ENCODE data around the gene NR5A2.
"Not testable (repeated sequence)": the region's sequence is repeated elsewhere in the genome, so short reads cannot be mapped to it uniquely, and the experiment has no call there.

NR5A2 gene

DNA sequence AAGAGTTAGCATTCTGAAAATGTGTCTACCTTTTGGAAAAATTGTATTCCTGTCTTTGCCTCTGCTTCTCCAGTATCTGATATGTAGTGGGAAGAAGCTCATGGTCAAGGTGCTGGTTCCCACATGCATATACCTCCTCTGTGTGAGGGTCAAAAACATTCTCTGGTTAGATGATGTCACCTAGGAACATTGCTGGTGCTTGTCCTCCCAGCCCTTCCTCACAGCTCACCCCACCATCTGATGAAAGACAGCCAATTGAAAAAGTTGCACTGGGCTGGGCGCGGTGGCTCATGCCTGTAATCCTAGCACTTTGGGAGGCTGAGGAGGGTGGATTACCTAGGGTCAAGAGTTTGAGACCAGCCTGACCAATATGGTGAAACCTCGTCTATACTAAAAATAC, 154.4 kb downstream of the NR5A2 start:
- no peak for TF ChIP-seq ZFX (IDR thresholded peaks at IDR 0.05; ENCODE audit: borderline replicate concordance)
- TF ChIP-seq, protein P1, sequence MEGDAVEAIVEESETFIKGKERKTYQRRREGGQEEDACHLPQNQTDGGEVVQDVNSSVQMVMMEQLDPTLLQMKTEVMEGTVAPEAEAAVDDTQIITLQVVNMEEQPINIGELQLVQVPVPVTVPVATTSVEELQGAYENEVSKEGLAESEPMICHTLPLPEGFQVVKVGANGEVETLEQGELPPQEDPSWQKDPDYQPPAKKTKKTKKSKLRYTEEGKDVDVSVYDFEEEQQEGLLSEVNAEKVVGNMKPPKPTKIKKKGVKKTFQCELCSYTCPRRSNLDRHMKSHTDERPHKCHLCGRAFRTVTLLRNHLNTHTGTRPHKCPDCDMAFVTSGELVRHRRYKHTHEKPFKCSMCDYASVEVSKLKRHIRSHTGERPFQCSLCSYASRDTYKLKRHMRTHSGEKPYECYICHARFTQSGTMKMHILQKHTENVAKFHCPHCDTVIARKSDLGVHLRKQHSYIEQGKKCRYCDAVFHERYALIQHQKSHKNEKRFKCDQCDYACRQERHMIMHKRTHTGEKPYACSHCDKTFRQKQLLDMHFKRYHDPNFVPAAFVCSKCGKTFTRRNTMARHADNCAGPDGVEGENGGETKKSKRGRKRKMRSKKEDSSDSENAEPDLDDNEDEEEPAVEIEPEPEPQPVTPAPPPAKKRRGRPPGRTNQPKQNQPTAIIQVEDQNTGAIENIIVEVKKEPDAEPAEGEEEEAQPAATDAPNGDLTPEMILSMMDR (IDR thresholded peaks at IDR 0.05): no peak
- no peak overlapping the region for H3K27ac ChIP-seq

DNA sequence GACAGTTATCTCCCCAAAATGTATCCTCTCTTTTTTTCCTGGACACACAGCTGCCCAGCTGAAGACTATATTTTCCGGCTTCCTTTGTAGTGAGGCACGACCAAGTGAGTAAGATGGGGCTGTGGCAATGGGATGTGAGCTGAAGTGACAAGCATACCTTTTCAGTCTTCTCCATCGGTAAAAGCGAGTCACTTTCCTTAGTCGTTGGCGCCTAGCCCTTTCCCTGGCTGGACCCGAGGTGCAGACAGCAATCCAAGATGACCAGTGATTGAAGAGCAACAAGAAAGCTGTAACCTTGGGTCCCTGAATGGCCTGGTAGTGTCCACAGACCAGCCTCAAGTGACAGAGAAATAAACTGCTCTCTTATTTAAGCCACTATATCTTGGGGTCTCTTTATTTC, 155.2 kb downstream of the NR5A2 start:
- H3K27ac ChIP-seq: no peak overlapping the region
- TF ChIP-seq, protein P1 (IDR thresholded peaks at IDR 0.05): no peak
- TF ChIP-seq ZFX (IDR thresholded peaks at IDR 0.05; ENCODE audit: borderline replicate concordance): no peak

DNA sequence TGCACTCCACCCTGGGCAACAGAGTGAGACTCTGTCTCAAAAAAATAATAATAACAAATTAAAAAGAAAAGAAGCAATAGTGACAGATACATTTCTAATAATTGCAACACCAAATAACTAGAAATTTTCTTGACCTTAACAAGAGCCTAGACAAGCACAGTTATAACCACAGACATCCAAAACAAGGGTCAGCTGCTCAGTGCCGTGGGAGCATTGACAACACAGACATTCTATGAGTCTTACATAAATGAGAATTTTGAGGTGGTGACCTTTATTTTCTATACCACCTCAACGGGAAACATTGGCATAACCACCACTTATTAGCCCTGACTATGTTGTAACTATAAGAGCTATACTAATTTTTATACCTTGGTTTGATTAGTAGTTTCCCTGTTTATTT, 156.1 kb downstream of the NR5A2 start:
- H3K27ac ChIP-seq: no peak overlapping the region
- no peak for TF ChIP-seq ZFX (IDR thresholded peaks at IDR 0.05; ENCODE audit: borderline replicate concordance)
- TF ChIP-seq, protein P1 (IDR thresholded peaks at IDR 0.05): no peak

DNA sequence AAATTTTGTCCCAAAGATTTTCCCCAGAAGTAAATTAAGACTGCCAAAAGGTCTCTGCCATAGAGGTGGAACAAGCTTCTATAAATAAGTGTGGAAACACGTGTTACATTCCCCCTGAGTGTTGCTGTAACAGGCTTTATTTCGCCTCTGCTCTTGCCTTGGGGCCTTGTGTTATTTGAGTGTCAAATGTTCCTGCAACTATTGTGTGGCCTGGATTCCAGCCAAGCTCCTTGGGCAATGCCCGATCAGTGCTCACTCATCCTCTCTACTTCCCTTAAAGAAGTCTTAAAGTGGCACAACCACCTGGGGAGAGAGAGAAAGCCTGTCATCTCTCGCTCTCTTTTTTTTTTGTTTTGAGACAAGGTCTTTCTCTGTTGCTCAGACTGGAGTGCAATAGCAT, 156.7 kb downstream of the NR5A2 start:
- TF ChIP-seq ZFX (IDR thresholded peaks at IDR 0.05; ENCODE audit: borderline replicate concordance): no peak
- TF ChIP-seq, protein P1 (IDR thresholded peaks at IDR 0.05): no peak
- H3K27ac ChIP-seq: no peak overlapping the region

DNA sequence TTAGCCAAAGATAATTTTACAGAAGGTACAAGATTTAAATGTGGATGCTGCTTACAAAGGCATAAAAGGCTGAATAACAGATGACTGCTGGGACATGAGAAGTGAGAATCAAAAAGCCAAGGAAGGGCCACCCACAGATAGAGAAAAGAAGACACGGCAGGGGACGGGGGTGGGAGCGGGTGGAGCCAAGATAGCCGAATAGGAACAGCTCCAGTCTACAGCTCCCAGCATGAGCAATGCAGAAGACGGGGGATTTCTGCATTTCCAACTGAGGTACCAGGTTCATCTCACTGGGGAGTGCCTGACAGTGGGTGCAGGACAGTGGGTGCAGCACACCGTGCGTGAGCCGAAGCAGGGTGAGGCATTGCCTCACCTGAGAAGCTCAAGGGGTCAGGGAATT, 157.7 kb downstream of the NR5A2 start:
- not testable (repeated sequence) for H3K27ac ChIP-seq

DNA sequence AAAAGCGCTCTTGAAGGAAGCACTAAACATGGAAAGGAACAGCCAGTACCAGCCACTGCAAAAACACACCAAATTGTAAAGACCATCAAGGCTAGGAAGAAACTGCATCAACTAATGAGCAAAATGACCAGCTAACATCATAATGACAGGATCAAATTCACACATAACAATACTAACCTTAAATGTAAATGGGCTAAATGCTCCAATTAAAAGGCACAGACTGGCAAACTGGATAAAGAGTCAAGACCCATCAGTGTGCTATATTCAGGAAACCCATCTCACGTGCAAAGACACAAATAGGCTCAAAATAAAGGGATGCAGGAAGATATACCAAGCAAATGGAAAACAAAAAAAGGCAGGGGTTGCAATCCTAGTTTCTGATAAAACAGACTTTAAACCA, 159.8 kb downstream of the NR5A2 start:
- not testable (repeated sequence) for H3K27ac ChIP-seq

DNA sequence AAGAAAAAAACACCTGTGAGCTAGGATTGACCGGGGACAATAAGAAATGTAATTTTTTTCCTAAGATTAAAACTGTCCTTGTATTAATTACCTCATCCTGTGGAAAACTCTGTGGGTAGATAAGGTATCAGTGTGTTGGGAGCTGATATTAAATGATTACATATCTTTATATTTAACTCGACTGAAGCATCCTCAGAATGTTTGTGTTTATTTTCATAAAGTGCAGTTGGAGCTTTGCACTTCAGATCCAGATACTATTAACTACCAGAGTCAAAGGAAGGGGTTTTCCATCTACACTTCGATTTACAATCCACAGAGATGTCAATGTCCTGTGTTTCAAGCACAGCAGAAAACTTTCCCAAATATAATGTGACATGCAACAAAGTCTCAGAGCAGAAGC, 164.5 kb downstream of the NR5A2 start:
- H3K27ac ChIP-seq: no peak overlapping the region
- TF ChIP-seq, protein P1 (IDR thresholded peaks at IDR 0.05): no peak
- TF ChIP-seq ZFX (IDR thresholded peaks at IDR 0.05; ENCODE audit: borderline replicate concordance): no peak

DNA sequence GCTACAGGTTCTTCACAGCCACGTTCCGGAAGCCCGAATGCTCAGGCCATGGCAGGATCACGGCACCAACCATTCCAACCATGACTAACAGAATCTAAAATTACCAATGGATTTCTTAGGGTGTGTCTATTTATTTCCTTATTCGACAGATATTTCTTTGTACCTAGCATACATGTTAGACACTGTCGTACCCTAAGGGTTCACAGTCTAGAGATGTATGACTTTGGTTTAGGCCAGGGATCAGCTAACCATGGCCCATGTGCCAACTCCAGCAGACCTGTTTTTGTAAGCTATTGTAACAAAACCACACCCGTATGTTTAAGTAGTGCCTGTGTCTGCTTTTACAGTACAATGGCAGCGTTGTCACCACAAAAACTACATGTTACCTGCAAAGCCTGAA, 167.0 kb downstream of the NR5A2 start:
- H3K27ac ChIP-seq: no peak overlapping the region
- TF ChIP-seq, protein P1 (IDR thresholded peaks at IDR 0.05): no peak
- TF ChIP-seq ZFX (IDR thresholded peaks at IDR 0.05; ENCODE audit: borderline replicate concordance): no peak

DNA sequence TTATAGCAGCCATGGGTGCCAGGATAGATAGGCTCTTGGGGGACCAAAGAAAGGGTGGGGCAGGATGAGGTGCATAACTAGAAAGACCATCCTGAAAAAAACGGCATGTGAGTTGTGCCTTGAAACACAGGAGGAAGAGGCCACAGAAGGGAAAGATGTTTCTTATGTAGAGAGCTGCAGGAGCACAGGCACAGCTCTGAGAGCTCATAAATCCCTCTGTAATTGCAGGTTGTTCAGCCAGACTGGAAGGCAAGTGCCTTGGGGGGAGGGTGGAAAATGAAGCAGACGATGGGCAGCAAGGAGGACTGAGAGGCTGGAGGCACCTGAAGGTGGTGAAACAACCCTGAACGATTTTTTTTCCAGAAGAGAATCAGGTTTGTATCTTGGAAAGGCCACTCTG, 170.7 kb downstream of the NR5A2 start:
- no peak for TF ChIP-seq ZFX (IDR thresholded peaks at IDR 0.05; ENCODE audit: borderline replicate concordance)
- TF ChIP-seq, protein P1 (IDR thresholded peaks at IDR 0.05): no peak

More for the DNA sequence above, 170.7 kb downstream of the NR5A2 start:
- no peak overlapping the region for H3K27ac ChIP-seq

All from 22Rv1 (cell line).